Esophagus (tissue), 2 donors: ENCODE results near the gene GPR21. TPM values are rescaled to one million over a fixed set of nuclear protein-coding genes. Genes with fewer than 3 reads are reported as not detected.
A peak's percentile ranks its signal among the peaks of the same experiment; 100 is the strongest.

ENCODE experiments used
- H3K27ac ChIP-seq, 2 donors: one replicate each; pipeline ENCODE4 v1.5.1; 2013; ENCODE audit warnings: low read depth in 2 of 2, mild to moderate bottlenecking in 2 of 2, inconsistent platforms in 1 of 2, low read length in 1 of 2, moderate library complexity in 1 of 2
- H3K27me3 ChIP-seq, 2 donors: one replicate each; pipeline ENCODE4 v1.6.1; 2013; ENCODE audit warnings: low read length in 2 of 2, control low read depth in 1 of 2, mild to moderate bottlenecking in 1 of 2; ENCODE audit not compliant: insufficient read depth in 2 of 2, control insufficient read depth in 1 of 2
- H3K36me3 ChIP-seq, 2 donors: one replicate each; pipeline ENCODE4 v1.6.1; 2013; ENCODE audit warnings: low read length in 1 of 2; ENCODE audit not compliant: control insufficient read depth in 2 of 2, insufficient read depth in 2 of 2
- H3K4me1 ChIP-seq, 2 donors: one replicate each; pipeline ENCODE4 v1.6.1; 2013; ENCODE audit warnings: low read length in 1 of 2; ENCODE audit not compliant: control insufficient read depth in 2 of 2, insufficient read depth in 2 of 2
- H3K4me3 ChIP-seq, 2 donors: one replicate each; pipeline ENCODE4 v1.5.1; 2013; ENCODE audit warnings: low read length in 2 of 2, mild to moderate bottlenecking in 2 of 2, low read depth in 1 of 2, moderate library complexity in 1 of 2
- H3K9me3 ChIP-seq, 2 donors: one replicate each; pipeline ENCODE4 v1.6.1; 2013; ENCODE audit warnings: mild to moderate bottlenecking in 2 of 2, low read depth in 1 of 2, low read length in 1 of 2, moderate library complexity in 1 of 2; ENCODE audit not compliant: control insufficient read depth in 2 of 2, insufficient read depth in 1 of 2
- WGBS, 2 donors: extraction: QIAGEN DNeasy Blood & Tissue Kit; methylation state at CpG; one replicate each; pipeline ENCODE4 v1.1.7; 2013; 5-methylcytosine and 5-hydroxymethylcytosine counted together
- polyA plus RNA-seq, 2 donors: library from polyadenylated mRNA; stranded (reverse); fragments of 200-250 nt; gene quantifications; one replicate each; pipeline ENCODE4 v1.2.3, GENCODE V29; 2013
- donor health status: healthy with polysubstance abuse.
- donor health status: Bipolar disorder and iron deficiency.

The GPR21 gene
- polyA plus RNA-seq = under 1 TPM; 0.12 to 0.20 TPM

GRCh38 chr9:123033352-123033751, at the start of gene GPR21:
GPR21 (plus strand) TSS chr9:123033667; CDS start chr9:123034567, 900 bp downstream.
- Histone ChIP-seq H3K4me1 (no peaks in the 10 kb centered on the region), H3K27ac (no peak within 1 kb of the TSS), H3K9me3 (no peaks in the 10 kb centered on the region), H3K4me3 (no peak within 1 kb of the TSS), H3K36me3 (peaks cover 0 to 6% of the 10 kb centered on the region in 2 donors), H3K27me3 (no peaks in the 10 kb centered on the region)
- WGBS, 2 donors = 53 to 65% methylated on average over 7 of the region's 7 CpGs

GRCh38 chr9:122986010-122986409, 47.5 kb upstream of the GPR21 start:
- Histone ChIP-seq H3K27me3 (no peaks in the 10 kb centered on the region), H3K27ac (no peak overlapping the region), H3K4me3 (no peak overlapping the region), H3K36me3 (peaks cover 2 to 9% of the 10 kb centered on the region in 2 donors), H3K9me3 (no peaks in the 10 kb centered on the region), H3K4me1 (no peaks in the 10 kb centered on the region)
- WGBS, 2 donors = 75 to 77% methylated on average over 5 of the region's 5 CpGs

- H3K9me3 ChIP-seq = no peaks in the 10 kb centered on the region
- H3K4me1 ChIP-seq = no peaks in the 10 kb centered on the region
- no peak overlapping the region for H3K27ac ChIP-seq
- H3K4me3 ChIP-seq = no peak overlapping the region
- no peaks in the 10 kb centered on the region for H3K27me3 ChIP-seq
- peaks cover 2 to 9% of the 10 kb centered on the region in 2 donors for H3K36me3 ChIP-seq
- WGBS, 2 donors = 86 to 92% methylated on average over 2 of the region's 2 CpGs
Observed at GRCh38 chr9:122988141-122988540, 45.3 kb upstream of the GPR21 start.

- H3K4me1 ChIP-seq = no peaks in the 10 kb centered on the region
- H3K36me3 ChIP-seq = peaks cover 2 to 9% of the 10 kb centered on the region in 2 donors
- no peaks in the 10 kb centered on the region for H3K9me3 ChIP-seq
- H3K4me3 ChIP-seq = no peak overlapping the region
- H3K27me3 ChIP-seq = no peaks in the 10 kb centered on the region
- H3K27ac ChIP-seq = no peak overlapping the region
- WGBS, 2 donors = 82 to 84% methylated on average over 8 of the region's 8 CpGs
Observed at GRCh38 chr9:122988920-122989621, 44.4 kb upstream of the GPR21 start.

GRCh38 chr9:122991370-122991830, 42.1 kb upstream of the GPR21 start:
- H3K27me3 ChIP-seq = no peaks in the 10 kb centered on the region
- 27 to 32% methylated on average over 4 of the region's 4 CpGs for WGBS, 2 donors
- H3K4me3 ChIP-seq = no peak overlapping the region
- H3K36me3 ChIP-seq = peaks cover 0 to 10% of the 10 kb centered on the region in 2 donors
- no peaks in the 10 kb centered on the region for H3K4me1 ChIP-seq
- H3K9me3 ChIP-seq = no peaks in the 10 kb centered on the region
- peak overlapping the region in 1 of 2 donors; percentile 44 for H3K27ac ChIP-seq

GRCh38 chr9:122996586-122996985, 36.9 kb upstream of the GPR21 start:
- no peak overlapping the region for H3K4me3 ChIP-seq
- H3K27me3 ChIP-seq = no peaks in the 10 kb centered on the region
- H3K9me3 ChIP-seq = no peaks in the 10 kb centered on the region
- H3K4me1 ChIP-seq = no peaks in the 10 kb centered on the region
- H3K27ac ChIP-seq = no peak overlapping the region
- WGBS, 2 donors = 80 to 97% methylated on average over 1 of the region's 1 CpG
- peaks cover 0 to 2% of the 10 kb centered on the region in 2 donors for H3K36me3 ChIP-seq

- H3K4me1 ChIP-seq = no peaks in the 10 kb centered on the region
- H3K27me3 ChIP-seq = no peaks in the 10 kb centered on the region
- H3K9me3 ChIP-seq = no peaks in the 10 kb centered on the region
- H3K36me3 ChIP-seq = peaks cover 0 to 2% of the 10 kb centered on the region in 2 donors
- no peak overlapping the region for H3K4me3 ChIP-seq
- H3K27ac ChIP-seq = no peak overlapping the region
- WGBS, 2 donors = 91 to 92% methylated on average over 5 of the region's 5 CpGs
Observed at GRCh38 chr9:122998448-122998847, 35.0 kb upstream of the GPR21 start.

GRCh38 chr9:123000371-123001068, 32.9 kb upstream of the GPR21 start:
- H3K4me3 ChIP-seq = no peak overlapping the region
- WGBS, 2 donors = 97 to 100% methylated on average over 1 of the region's 1 CpG
- no peaks in the 10 kb centered on the region for H3K27me3 ChIP-seq
- H3K36me3 ChIP-seq = peaks cover 0 to 2% of the 10 kb centered on the region in 2 donors
- H3K9me3 ChIP-seq = no peaks in the 10 kb centered on the region
- H3K4me1 ChIP-seq = no peaks in the 10 kb centered on the region
- H3K27ac ChIP-seq = no peak overlapping the region

- Histone ChIP-seq H3K4me3 (no peak overlapping the region), H3K4me1 (no peaks in the 10 kb centered on the region), H3K27ac (no peak overlapping the region), H3K9me3 (no peaks in the 10 kb centered on the region), H3K36me3 (no peaks in the 10 kb centered on the region), H3K27me3 (no peaks in the 10 kb centered on the region)
- WGBS, 2 donors = 56 to 57% methylated on average over 5 of the region's 5 CpGs
Observed at GRCh38 chr9:123002754-123003153, 30.7 kb upstream of the GPR21 start.
